Measurements from ENCODE around the gene WDR18.

Gene WDR18

DNA sequence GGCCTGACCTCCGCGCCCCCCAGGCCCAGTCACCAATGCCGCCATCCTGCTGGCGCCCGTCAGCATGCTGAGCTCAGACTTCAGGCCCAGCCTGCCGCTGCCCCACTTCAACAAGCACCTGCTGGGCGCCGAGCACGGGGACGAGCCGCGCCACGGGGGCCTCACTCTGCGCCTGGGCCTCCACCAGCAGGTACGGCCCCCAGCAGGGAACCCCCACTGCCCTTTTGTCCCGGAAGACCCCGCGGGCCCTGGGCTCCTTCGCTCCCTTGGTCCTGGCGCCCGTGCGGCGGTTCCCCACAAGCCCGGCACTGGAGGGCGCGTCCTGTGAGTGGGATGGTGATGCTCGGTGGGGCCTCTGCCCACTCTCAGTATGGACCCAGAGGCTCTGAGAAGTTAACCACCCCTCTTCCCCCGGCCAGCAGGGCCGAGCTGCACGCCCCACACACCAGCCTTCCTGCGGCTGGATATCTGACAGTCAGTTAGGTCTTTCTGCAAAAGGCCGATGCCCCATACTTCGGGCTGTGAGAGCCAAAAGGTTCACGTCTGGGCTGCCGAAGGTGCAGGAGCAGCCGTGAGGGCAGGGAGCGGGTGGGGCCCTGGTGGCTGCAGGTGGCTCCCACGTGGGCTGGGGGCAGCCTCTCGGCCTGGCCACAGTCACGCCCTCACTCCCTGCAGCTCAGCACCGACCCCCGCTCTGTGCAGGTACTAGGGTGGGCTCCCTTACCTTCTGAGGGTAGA, 8.0 kb downstream of the WDR18 start:
- Histone ChIP-seq H3K4me3 (ENCODE audit: low read depth, low read length) (no peak overlapping the region), H3K36me3 (peaks cover 43% of the 10 kb centered on the region), H3K9me3 (no peaks in the 10 kb centered on the region), H3K27me3 (peaks cover 15% of the 10 kb centered on the region), H3K4me1 (peaks cover 13% of the 10 kb centered on the region)
- TF ChIP-seq, protein P1, sequence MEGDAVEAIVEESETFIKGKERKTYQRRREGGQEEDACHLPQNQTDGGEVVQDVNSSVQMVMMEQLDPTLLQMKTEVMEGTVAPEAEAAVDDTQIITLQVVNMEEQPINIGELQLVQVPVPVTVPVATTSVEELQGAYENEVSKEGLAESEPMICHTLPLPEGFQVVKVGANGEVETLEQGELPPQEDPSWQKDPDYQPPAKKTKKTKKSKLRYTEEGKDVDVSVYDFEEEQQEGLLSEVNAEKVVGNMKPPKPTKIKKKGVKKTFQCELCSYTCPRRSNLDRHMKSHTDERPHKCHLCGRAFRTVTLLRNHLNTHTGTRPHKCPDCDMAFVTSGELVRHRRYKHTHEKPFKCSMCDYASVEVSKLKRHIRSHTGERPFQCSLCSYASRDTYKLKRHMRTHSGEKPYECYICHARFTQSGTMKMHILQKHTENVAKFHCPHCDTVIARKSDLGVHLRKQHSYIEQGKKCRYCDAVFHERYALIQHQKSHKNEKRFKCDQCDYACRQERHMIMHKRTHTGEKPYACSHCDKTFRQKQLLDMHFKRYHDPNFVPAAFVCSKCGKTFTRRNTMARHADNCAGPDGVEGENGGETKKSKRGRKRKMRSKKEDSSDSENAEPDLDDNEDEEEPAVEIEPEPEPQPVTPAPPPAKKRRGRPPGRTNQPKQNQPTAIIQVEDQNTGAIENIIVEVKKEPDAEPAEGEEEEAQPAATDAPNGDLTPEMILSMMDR (IDR thresholded peaks at IDR 0.05; ENCODE audit: low read depth, low read length), result no peak
- DNase-seq, result peak; percentile 14

DNA sequence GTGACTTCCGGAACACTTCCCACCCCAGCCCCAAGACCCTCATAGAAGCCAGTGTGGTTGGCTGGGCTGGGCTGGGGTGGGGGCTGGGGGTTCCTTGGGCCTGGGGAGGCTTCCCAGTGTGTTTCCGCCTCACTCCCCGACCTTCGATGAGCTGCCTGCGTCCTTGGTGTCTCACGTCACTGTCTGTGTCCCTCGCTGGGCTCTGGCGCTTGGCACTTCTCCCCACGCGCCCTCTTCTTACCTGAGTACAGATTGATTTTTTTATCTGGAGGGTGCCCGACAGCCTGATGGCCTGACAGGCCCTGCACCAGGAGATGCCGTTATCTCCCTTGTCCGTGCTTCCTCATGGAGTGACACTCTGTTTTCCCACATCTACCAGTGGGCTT, 8.5 kb downstream of the WDR18 start:
- Histone ChIP-seq H3K36me3 (peaks cover 43% of the 10 kb centered on the region), H3K27me3 (peaks cover 21% of the 10 kb centered on the region)

DNA sequence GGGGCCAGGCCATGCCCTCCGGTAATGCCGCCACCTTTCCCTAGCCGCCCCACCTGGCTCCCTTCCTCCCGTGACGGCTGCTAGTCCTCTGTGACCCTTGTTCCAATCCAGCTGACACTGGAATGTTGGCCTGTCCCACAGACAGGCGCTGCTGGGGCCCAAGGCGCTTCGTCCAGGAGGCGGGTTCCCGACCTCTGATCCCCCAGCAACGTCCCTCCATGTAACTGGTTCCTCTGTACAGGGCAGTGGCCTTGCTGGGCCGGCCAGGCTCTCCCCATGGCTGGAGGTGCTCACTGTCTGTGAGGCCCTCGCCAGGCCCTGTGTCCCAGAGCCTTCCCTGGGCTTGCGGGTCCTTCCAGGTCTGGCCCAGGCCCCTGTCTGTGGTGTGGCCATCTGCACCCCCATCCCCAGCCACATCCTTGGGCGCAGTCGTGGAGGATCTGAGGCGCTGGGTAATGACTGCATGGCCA, 9.3 kb downstream of the WDR18 start:
- Histone ChIP-seq H3K27me3 (peaks cover 28% of the 10 kb centered on the region), H3K4me1 (peaks cover 13% of the 10 kb centered on the region), H3K36me3 (peaks cover 40% of the 10 kb centered on the region), H3K4me3 (ENCODE audit: low read depth, low read length) (no peak overlapping the region), H3K9me3 (no peaks in the 10 kb centered on the region)
- TF ChIP-seq, protein P1 (IDR thresholded peaks at IDR 0.05; ENCODE audit: low read depth, low read length), result no peak
- no peak for DNase-seq

More for the DNA sequence above, 8.5 kb downstream of the WDR18 start:
- no peak overlapping the region for H3K4me3 ChIP-seq (ENCODE audit: low read depth, low read length)
- DNase-seq, result no peak
- no peaks in the 10 kb centered on the region for H3K9me3 ChIP-seq
- TF ChIP-seq, protein P1 (IDR thresholded peaks at IDR 0.05; ENCODE audit: low read depth, low read length), result no peak
- peaks cover 13% of the 10 kb centered on the region for H3K4me1 ChIP-seq

DNA sequence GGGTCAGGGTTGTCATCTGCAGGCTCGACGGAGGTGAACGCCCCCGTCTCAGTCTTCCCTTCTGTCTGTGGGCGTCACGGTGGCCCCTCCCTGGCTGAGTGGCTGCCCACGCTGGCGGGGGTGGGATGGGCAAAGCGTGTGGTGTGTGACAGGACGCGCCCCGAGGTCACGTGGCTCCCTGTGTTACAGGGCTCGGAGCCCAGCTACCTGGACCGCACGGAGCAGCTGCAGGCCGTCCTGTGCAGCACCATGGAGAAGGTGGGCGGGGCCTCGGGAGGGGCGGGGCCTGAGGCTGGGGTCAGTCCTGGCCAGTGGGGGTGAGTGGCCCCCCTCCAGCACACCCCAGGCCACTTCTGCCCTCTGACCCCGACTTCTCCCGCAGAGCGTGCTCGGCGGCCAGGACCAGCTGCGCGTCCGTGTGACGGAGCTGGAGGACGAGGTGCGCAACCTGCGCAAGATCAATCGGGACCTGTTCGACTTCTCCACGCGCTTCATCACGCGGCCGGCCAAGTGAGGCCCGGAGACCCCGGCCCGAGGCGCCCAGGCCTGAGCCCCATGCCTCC, 9.8 kb downstream of the WDR18 start:
- no peak for DNase-seq
- TF ChIP-seq, protein P1 (IDR thresholded peaks at IDR 0.05; ENCODE audit: low read depth, low read length), result no peak
- Histone ChIP-seq H3K4me3 (ENCODE audit: low read depth, low read length) (no peak overlapping the region), H3K36me3 (peaks cover 38% of the 10 kb centered on the region), H3K4me1 (peaks cover 13% of the 10 kb centered on the region), H3K9me3 (no peaks in the 10 kb centered on the region), H3K27me3 (peaks cover 34% of the 10 kb centered on the region)

DNA sequence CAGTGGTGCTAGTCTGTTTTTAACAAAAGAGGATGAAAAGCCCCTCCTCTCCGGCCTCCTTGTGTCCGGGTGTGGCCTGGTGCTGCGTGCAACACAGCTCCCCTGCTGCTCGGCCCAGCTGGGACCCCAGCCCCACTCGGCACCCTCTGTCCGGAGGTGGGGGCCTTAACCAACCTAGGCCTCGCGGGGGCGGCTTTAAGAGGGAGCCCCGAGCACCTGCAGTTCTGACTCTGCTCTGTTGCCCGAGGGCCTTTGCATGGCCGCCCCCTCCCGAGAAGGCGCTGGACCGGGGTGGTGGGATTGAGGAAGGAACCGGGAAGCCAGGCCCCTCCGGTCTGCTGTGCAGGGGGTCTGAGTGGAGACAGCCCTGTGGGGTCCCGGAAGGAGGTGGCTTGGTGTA, 10.4 kb downstream of the WDR18 start:
- H3K9me3 ChIP-seq, result no peaks in the 10 kb centered on the region
- peaks cover 13% of the 10 kb centered on the region for H3K4me1 ChIP-seq
- peaks cover 40% of the 10 kb centered on the region for H3K27me3 ChIP-seq
- no peak for DNase-seq
- TF ChIP-seq, protein P1 (IDR thresholded peaks at IDR 0.05; ENCODE audit: low read depth, low read length), result no peak
- H3K36me3 ChIP-seq, result peaks cover 38% of the 10 kb centered on the region
- no peak overlapping the region for H3K4me3 ChIP-seq (ENCODE audit: low read depth, low read length)
